Stimulated activated CD8-positive, alpha-beta memory T cell treated with anti-CD3 and anti-CD28 coated beads, Interleukin-15, amount 100 ng/mL, for 24 hours (primary cell): ENCODE data around the gene UGT3A2.

Experiments used
- DNase-seq: peaks from one replicate; pipeline ENCODE4 v3.0.0-alpha.2; 2020; ENCODE audit warnings: low read depth

Gene UGT3A2

DNA sequence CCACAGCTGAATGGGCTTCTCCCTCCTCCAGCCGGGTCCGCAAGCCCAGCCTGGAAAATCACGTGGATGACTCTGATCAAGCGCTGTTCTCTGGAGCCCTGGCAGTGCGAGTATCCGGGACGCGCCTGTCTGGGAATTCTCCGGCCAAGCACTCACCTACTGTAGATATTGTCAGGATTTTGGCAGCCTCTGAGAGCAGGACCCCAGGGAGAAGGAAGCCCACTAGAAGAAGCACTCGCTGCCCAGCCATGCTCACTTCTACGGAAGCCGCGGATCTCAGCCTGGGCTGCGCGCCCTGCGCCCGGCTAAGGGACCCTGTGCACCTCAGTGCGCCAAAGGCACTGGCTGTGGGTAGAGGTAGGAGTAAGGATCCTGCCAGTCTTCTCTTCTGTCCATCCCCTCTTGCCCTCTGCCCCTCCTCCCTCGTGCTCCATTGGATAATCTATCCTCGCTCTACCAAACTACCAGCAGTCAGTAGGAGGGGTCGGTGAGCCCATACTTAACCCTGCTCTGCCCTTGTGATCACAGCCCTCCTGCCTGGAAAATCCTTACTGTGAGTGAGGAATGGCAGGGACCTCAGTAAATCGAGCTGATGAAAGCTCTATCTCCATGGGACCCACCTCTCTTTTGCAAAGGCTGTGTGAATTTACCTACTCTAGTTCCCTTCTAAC, at the start of gene UGT3A2:
Gene UGT3A2 (minus strand): TSS at position 343 of the 671 bp plus-strand sequence. CDS start 93 bp downstream, at position 250.
- no peak for DNase-seq

DNA sequence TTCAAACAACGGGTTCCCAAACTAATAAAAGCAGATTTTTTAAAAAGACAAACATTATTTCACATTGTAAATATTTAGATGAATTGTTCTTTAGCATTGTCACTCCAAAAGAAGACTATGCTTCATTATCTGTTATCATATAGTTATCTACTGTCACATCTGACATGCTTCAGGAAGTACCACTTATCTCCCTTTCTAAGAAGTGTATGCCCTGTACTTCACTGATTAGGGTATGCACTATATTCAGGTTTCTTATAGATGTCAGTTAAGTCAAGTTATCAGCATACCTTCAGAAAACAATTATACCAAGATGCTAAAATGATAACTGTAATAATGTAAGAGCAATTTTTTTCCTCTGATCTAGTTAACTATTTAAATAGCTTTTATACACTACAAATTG, 44.6 kb upstream of the UGT3A2 start:
- DNase-seq = no peak

GRCh38 chr5:36108758-36109460, 42.2 kb upstream of the UGT3A2 start:
- DNase-seq = no peak

GRCh38 chr5:36105819-36106218, 39.1 kb upstream of the UGT3A2 start:
- no peak for DNase-seq

- DNase-seq = no peak
These were observed 33.1 kb upstream of the UGT3A2 start for GRCh38 chr5:36099748-36100147.

DNA sequence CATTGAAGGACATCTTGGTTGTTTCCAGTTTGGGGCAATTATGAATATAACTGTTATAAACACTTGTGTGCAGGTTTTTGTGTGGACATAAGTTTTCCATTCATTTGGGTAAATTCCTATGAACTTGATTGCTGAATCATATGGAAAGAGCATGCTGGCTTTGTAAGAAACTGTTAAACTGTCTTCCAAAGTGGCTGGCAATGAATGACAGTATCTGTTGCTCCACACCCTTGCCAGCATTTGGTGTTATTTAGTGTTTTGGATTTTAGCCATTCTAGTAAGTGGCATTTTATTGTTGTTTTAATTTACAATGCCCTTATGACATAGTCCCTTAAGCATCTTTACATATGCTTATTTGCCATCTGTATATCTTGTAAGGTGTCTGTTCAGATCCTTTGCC, 29.8 kb upstream of the UGT3A2 start:
- no peak for DNase-seq

- no peak for DNase-seq
These were observed 23.3 kb upstream of the UGT3A2 start for GRCh38 chr5:36089989-36090388.

DNA sequence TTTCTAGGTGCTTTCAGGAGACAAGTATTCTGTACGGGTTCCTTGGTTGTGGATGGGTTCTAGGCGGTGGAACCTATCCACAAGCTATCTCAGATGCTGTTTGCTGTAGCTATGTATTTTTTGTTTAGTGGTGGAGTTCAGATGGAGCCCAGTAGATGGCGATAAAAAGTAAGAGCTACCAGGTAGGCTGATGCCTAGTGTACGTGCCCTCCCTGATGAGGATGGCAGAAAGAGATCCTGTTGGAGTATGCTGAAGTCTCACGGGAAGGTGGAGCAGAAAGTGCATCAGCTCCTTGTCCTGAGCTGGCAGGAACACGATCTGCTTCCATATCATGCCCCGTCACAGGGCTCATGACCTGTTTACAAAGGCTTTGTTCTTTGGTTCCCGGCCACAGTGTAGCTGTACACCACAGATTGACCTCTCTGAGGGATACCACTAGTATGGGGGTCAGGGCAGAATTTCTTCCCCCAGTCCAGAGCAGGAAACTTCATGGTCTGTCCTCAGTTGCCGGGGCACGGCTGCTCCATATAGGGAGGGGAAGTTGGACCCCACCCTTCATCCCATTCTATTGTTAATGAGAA, 12.6 kb upstream of the UGT3A2 start:
- DNase-seq = no peak

DNA sequence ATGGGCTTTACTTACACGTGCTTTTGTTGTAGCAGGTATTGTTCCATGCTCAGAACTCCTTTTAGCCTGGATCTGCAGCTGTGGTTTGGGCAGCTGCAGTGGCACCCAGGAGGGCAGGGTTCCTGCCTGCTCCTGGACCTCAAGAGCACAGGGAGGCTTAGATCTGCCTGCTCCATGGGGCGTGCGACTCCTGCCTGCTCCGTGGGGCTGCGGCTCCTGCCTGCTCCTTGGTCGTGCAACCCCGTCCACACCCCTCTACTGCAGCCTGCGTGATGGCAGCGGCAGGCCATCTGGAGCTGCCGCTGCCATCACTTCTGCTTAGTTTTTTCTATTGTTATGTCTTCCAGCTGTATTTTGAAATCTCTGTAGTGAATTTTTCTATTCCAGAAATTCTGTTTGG, 11.7 kb upstream of the UGT3A2 start:
- no peak for DNase-seq

DNA sequence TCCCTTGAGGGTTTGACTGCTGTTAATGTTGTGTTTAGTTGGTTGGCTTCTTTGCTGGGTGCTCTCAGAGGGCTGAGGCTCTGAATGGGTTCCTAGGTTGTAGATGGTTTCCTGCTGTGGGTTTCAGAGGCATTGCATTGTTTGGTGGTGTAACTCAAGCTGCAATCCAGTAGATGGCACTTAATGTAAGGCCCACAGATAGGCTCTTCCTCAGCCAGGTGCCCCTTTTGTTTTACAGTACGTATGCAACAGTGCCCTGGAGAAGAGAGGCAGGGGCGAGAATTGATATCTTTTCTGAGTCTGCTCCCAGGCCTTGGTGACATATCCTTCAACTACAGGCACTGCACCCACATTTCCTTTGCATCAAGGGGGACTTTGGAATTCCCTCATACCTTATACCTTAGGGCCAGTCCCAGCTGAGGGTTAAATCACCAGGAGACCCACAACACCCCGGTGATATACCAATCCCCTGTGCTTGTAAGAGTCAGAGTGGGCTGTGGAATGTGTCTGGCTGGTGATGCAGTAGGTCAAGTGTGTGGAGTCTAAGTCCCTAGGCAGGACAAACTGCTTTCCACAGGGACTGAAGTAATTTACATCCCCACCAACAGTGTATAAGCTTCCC, 7.0 kb upstream of the UGT3A2 start:
- no peak for DNase-seq

DNA sequence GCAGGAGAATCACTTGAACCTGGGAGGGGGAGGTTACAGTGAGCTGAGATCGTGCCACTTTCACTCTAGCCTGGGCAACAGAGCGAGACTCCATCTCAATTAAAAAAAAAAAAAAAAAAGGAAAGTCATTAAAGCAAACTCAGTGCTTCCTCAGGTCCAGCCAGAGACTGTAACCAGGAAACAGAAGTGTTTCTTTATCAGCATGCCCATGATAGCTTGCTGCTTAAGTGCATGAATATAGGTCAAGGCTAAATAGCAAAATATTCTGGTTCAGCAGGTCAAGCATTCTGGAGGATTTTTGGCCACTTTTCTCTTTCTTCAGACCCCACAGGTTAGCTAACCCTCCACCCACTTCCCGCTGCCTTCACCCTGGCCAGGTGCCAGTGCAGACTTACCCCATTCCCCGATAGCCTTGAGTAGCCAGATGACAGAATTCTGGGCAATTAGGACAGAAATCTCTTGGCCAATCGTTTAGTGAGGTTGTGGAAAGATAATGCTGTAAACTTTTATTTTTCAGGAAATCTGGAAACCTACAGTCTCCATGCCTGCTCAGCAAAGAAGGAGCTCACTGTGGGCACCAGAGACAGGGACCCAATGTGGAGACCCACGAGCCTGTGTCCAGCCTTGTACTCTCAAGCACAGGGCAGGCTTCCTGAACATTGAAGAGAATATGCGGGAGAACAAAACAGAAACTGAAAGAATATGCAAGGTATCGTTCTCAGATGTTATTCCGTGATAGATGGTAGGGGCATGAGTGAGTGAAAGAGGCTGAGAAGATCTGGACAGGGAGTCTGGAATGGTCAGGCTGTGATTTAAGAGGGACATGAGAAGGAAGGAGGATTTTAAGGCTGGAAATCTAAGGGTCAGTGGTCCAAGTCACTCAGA, 4.2 kb upstream of the UGT3A2 start:
- no peak for DNase-seq

DNA sequence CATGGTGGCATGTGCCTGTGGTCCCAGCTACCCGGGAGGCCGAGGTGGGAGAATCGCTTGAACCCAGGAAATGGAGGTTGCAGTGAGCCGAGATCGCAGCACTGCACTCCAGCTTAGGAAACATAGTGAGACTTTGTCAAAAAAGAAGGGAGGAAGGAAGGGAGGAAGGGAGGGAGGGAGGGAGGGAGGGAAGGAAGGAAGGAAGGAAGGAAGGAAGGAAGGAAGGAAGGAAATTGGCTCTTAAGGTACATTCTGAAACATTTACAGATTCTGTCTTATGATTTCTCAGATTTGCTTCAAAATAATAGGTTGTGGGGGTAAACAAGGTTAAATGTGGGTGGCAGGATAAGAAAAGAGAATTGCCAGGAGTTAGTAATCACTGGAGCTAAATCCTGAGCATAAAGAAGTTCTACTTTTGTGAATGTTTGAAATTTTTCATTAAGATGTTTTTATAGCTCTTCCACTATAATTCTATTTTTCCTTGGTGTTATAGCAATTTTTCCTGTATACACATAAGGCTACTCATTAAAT, 2.1 kb upstream of the UGT3A2 start:
- DNase-seq = no peak

- no peak for DNase-seq
These were observed 612 bp downstream of the UGT3A2 start for GRCh38 chr5:36066001-36066539.

GRCh38 chr5:36060420-36060887, 6.2 kb downstream of the UGT3A2 start:
- DNase-seq = no peak

- DNase-seq = no peak
These were observed 6.9 kb downstream of the UGT3A2 start for GRCh38 chr5:36059571-36060419.

DNA sequence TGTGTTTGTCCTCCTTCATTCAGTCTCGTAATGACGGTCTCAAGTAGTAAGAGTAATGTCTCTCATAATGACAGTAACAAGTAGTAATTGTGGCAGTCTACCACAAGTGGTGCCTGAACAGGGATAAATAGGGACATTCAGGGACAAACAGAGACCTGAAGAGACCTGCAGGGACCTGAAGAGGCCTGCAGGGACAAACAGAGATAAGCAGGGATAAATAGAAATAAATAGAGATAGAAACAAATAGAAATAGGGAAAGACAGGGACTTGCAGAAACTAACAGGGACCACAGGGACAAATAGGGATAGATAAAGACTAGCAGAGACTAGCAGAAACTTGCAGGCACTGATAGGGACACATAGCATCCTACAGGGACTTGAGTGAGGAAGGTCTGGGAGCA, 7.9 kb downstream of the UGT3A2 start:
- no peak for DNase-seq

DNA sequence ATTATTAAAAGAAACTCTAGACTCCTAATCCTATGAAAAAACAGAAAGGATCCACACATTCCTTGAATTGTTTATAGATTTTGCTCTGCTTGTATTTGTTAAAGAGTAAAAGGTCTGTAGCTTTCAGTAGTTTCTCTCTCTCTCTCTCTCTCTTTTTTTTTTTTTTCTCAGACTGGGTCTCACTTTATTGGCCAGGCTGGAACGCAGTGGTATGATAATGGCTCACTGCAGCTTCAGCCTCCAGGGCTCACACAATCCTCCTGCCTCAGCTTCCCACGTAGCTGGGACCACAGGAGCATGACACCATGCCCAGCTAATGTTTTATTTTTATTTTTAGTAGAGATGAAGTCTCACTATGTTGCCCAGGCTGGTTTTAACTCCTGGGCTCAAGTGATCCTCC, 9.3 kb downstream of the UGT3A2 start:
- no peak for DNase-seq

- no peak for DNase-seq
These were observed 10.3 kb downstream of the UGT3A2 start for GRCh38 chr5:36056422-36056821.

- DNase-seq = no peak
These were observed 10.7 kb downstream of the UGT3A2 start for GRCh38 chr5:36055984-36056383.

DNA sequence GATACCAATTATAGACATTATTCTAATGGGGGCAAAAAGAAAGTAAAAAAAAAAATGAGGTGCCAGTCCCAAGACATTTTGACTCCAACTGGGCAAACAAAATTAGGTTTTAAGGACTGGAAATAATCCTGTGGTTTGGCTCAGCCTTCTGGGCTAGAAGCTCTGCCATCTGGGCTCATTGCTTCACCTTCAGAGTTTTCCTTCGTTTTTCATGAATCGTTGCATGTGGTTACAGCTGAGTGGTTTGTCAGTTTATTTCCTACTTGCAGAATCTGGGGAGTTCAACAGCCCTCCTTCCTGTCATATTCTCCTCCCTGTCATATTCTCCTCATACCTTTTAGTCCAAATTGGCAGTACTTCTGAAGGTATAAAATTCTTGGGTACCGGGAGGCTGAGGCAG, 12.0 kb downstream of the UGT3A2 start:
- DNase-seq = no peak
